ENCODE measurements around the gene KANSL1. TPM values are rescaled to one million over a fixed set of nuclear protein-coding genes. Genes with fewer than 3 reads are reported as not detected.
A peak's percentile ranks its signal among the peaks of the same experiment; 100 is the strongest.

Gene KANSL1
- polyA plus RNA-seq, 3 donors, result 3.1 to 31.9 (median 4.6) TPM

DNA sequence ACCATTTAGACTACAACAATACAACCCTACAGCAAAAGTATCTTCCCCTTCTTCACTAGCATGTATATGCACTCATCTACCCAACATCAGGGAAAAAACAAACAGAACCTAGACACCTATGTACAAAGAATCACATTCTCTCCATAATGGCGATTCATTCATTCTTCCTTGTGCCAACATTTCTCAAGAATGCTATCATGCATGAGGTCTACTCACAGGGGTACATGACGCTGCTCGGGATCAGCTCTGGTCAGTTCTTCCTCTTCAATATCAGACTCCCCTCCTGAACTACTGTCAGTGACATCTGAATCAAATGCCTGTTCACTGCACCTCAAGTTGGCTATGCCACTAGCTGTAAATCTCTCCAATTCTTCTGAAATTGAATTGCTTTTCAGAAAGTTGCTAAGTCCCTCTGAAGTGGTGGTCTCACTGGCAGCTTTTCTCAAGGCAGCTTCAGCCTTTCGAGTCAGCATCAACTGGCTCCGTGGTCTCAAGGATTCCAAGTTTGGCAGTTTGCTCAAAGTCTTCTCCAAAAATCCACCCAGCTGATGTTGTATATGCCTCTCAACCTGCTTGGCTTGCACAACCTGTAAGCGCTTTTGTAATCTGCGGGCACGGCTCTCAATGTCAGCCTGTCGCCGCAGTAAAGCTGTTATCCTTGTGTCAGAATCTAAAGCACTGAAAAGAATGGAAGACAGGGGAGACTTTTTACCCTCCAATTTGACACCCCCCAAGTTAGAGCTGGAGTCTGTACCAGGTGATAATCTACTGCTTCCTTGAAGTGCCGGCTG, 22.4 kb downstream of the KANSL1 start:
- Histone ChIP-seq H3K4me1 (ENCODE audit: control insufficient read depth in 1 of 2, insufficient read depth in 2 of 2, low read length in 2 of 2) (no peaks in the 10 kb centered on the region), H4K20me1 (ENCODE audit: insufficient read depth, low read length) (peaks cover 100% of the 10 kb centered on the region)

More for the DNA sequence above, 22.4 kb downstream of the KANSL1 start:
- intact Hi-C loops (cut with micrococcal nuclease), result no loop called here
- Mint-ChIP-seq H3K27ac (peak overlapping the region in 6 of 7 donors; percentile 1 to 56 (median 12)), H3K4me1 (peaks cover 9% of the 10 kb centered on the region), H3K9me3 (no peaks in the 10 kb centered on the region), H3K27me3 (ENCODE audit: low read depth in 3 of 3) (no peaks in the 10 kb centered on the region), H3K36me3 (peaks cover 43 to 48% of the 10 kb centered on the region in 2 donors), H3K4me3 (no peak overlapping the region)
- no peaks in the 10 kb centered on the region for H3K9me3 ChIP-seq (replicated peaks in 1 of 2; ENCODE audit: control insufficient read depth in 1 of 2, insufficient read depth in 1 of 2, low read length in 2 of 2)
- no peak overlapping the region for H3K4me3 ChIP-seq (replicated peaks in 1 of 3; ENCODE audit: low read depth in 2 of 3, low read length in 3 of 3)
- no peak overlapping the region for H2AFZ ChIP-seq (ENCODE audit: insufficient read depth, low read depth, low read length, poor library complexity, severe bottlenecking)
- peaks cover 100% of the 10 kb centered on the region for H3K79me2 ChIP-seq (ENCODE audit: insufficient read depth, low read length)
- no peaks in the 10 kb centered on the region for H3K27me3 ChIP-seq (ENCODE audit: control insufficient read depth in 2 of 2, insufficient read depth in 2 of 2, low read length in 2 of 2)
- peak overlapping the region in 1 of 2 donors; percentile 18 for H3K27ac ChIP-seq (ENCODE audit: low read depth in 1 of 2, low read length in 2 of 2)
- TF ChIP-seq CTCF (IDR thresholded peaks at IDR 0.05), result no peak
- peaks cover 32 to 53% of the 10 kb centered on the region in 2 donors for H3K36me3 ChIP-seq (replicated peaks in 1 of 2; ENCODE audit: control insufficient read depth in 1 of 2, insufficient read depth in 2 of 2, low read length in 2 of 2)
- DNase-seq, result no peak
- no peak overlapping the region for H3K4me2 ChIP-seq (replicated peaks; ENCODE audit: extremely low read depth, low read length, poor library complexity, severe bottlenecking)
- H3K9ac ChIP-seq (ENCODE audit: insufficient read depth, low read length, poor library complexity, severe bottlenecking), result no peak overlapping the region
- 98% methylated on average over 6 of the region's 11 CpGs for WGBS (ENCODE audit: insufficient coverage)

Measured in CD14-positive monocyte (primary cell).